ENCODE results near the gene C17orf100.

GRCh38 chr17:6627019-6627418 is 24.5 kb upstream of the C17orf100 start:
- TF ChIP-seq EP300 (IDR thresholded peaks at IDR 0.05; ENCODE audit: low read length) (no peak), MAFF (IDR thresholded peaks at IDR 0.05; ENCODE audit: low read length) (no peak), POLR2A (conservative IDR thresholded peaks at IDR 0.05) (no peak), HMGN3 (IDR thresholded peaks at IDR 0.05; ENCODE audit: borderline replicate concordance, extremely low read depth, insufficient read length, low read depth, low read length) (no peak), NR2F6 (CRISPR knock-in tag; IDR thresholded peaks at IDR 0.05) (no peak), TARDBP (IDR thresholded peaks at IDR 0.05) (no peak), NR1H2 (CRISPR knock-in tag; IDR thresholded peaks at IDR 0.05) (no peak), IRF2 (CRISPR knock-in tag; IDR thresholded peaks at IDR 0.05) (no peak)

Data from K562 (cell line).